GM21619 (cell line): ENCODE results near the gene STAT1.

ENCODE experiments used
- ATAC-seq: cut with Tn5 transposase; IDR thresholded peaks from one replicate; pipeline ENCODE4 v1.9.1; 2021; ENCODE audit not compliant: unreplicated experiment

STAT1 gene

DNA sequence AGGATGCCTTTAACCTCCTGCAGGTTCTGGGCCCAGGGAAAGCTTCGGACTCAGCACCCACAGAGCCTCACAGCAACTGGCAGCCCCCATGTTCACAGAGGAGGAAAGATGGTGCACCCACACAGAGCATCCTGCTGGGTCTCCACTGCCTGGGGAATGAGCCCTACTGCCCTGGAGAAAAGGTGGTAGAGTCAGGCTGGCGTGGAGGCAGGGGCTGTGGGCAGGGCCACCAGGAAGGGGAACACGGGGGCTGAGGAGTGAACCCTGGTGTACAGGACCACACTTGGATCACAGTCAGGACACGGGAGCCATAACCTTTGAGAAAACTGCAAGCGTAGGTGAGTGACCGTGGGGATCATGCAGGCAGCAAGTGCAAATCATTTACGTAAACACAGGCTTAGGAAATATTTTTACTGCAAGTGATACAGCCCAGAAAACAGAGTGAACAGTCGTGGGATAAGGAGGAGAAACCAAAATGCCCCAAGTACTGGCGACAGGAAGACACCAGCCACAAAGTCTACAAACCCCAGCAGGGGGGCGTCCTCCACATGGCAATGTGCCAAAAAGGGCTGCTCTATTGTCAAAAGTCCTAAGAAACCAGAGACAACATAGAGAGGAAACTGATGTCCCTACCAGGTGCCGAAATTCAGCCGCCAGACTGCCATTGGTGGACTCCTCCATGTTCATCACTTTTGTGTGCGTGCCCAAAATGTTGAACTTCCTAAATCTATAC lies 27.6 kb downstream of the STAT1 start:
- ATAC-seq, result no peak

GRCh38 chr2:190984595-190984994 lies 29.4 kb downstream of the STAT1 start:
- no peak for ATAC-seq

DNA sequence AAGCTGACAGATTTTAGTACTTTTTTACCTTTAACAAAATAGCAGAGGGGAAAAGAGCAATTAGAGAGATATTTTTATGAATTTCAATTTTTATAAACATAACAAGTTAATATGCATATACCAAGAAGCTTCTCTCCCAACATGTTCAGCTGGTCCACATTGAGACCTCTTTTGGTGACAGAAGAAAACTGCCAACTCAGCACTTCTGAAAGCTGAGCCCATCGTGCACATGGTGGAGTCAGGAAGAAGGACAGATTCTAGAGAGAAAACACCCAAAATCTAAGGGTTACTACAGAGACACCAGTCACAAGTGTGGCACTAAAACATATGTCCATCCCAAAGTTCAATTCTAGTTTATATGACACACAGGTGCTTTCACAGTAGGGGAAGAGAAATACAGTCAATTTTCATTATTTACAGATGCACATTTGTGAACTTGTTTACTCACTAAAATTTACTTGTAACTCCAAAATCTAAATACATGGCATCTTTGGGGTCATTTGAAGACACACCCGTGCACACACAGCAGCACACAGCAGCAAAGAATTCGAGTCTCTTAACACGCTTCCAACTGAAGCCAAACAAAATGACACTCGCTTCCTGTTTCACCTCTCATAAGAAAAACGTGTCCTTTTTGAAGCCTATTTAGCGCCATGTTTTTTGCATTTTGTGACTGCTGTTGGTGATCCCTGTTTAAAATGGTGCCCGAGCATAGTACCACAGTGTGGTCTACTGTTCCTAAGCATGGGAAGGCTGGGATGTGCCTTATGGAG lies 31.5 kb downstream of the STAT1 start:
- no peak for ATAC-seq

- ATAC-seq, result no peak
Observed at GRCh38 chr2:190981733-190982132, 32.2 kb downstream of the STAT1 start.

- ATAC-seq, result no peak
Observed at GRCh38 chr2:190981333-190981732, 32.6 kb downstream of the STAT1 start.

DNA sequence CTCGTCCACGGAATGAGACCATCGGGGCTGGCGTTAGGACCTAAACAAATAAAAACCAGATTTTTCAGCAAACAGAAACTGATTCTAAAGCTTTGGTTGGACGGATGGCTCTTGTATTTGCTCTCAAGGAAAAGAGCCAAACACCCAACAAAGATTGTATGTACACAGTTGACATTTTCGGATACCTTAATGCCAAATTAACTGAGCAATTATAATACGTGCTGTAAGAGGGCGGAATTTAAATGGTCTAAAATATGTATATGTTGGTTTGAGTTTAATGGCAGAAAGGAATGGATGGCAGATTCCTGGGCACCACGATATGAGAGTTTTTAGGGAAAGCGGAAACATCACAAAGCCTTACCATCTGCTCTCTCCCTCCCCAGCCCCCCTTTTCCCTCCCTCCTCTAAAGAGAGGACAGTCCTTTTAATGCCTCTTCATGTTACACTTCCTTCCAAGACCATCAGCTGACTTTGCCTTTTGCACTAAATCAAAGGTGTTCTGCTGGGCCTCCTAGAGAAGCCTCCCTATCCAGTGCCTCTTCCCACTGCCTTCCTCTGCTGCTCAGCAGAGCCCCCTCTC lies 33.3 kb downstream of the STAT1 start:
- no peak for ATAC-seq

DNA sequence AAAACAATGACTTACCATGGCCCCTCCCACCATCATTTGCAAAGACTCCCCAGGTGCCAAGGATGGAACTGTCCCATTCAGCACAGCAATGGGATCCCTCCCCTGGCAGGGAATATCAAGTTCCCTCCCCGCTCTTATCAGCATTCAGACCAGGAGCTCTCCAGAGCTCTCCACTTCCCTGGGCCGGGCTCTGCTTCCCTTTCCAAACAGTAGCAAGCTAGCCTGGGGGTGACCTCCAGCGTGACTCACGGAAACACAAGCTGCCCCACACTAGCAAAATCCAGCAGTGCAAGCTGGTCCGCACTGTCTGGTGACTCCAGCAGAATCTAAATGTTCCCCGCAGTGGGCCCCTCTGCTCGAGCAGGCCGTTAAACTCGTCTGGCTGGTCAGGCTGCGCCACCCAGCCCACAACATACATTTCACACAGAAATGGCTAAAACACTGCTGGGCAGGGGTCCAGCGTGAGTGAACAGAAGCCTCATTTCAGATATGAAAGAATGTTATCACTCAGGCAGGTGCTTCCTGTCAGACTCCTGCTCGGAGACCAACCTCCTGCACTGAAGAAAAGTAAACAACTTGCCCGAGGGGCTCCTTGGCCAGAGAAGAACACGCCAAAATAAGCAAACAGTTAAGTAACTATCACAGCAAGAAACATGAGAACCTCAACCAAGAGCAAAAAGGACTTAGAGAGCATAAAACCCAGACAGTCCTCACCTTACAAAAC lies 33.9 kb downstream of the STAT1 start:
- no peak for ATAC-seq

DNA sequence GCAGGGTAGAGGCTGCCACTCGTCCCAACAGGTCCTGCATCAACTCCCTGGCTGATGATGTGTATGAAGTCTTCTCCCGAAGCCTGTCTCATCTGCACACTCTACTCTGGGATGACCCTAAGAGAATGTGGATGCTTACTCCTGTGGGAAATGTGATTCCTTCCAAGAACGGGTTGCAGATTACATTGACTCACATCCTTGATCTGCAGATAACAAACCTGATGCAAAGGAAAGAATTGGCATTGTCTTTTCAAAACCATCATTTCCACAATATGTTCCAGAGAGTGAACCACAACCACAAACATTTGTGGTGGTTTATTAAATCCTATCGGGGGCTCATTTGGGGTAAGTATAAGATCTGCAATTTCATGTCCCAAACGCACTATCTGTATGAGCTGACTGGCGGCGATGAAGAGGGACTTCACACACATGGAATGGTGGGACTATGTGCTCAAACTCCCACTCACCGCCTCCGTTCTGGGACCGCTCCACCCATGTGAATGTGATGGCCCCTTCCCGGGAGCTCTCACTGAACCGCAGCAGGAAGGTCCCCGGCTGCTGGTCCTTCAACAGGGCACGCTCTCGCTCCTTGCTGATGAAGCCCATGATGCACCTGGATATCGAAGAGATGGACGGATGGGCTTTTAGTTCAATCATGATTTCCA lies 35.5 kb downstream of the STAT1 start:
- ATAC-seq, result no peak

- ATAC-seq, result no peak
Observed at GRCh38 chr2:190977505-190977904, 36.5 kb downstream of the STAT1 start.

DNA sequence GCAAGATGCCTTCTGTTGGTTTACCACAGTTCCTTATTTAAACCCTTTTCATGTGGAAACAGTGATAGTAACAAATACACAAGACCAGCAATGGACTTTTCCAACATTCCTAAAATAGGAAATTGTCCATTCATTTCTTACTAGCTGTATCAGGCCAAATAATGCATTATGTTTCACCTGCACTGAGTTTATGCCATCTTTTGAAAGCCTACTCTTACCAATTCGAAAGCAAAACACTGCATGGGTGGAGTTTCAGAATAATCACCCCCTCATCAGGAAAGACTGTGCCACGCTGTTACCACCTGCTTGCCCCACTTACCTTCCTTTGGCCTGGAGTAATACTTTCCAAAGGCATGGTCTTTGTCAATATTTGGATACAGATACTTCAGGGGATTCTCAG lies 37.5 kb downstream of the STAT1 start:
- ATAC-seq, result no peak

DNA sequence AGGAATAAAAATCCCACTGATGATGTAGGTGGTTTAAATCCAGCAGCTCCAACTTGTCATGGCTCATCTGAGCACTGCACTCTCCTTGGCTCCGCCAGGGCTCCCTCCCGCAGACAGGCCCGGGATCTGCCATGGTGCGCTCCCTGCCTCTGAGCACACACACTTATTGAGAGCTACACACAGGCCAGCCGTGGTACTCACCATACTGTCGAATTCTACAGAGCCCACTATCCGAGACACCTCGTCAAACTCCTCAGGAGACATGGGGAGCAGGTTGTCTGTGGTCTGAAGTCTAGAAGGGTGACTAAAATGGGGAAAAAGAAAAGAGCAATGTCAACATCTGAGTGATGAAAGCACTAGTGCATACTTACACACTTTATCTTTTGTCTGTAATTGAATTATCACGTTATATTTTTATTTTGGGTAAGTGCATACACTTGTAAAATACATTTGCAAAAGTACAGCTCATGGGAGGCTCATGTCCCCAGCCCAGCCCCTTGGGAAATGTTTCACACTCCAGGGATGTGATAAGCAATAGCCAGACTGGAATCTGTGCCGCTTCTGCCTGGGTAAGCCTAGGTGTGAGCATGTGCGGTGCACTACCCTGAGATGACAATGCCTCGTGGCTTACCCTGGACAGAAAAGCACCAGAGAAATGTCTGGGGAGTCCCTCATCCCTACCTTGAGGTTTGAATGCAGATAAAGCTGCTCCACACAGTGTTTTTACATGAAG lies 39.2 kb downstream of the STAT1 start:
- no peak for ATAC-seq

DNA sequence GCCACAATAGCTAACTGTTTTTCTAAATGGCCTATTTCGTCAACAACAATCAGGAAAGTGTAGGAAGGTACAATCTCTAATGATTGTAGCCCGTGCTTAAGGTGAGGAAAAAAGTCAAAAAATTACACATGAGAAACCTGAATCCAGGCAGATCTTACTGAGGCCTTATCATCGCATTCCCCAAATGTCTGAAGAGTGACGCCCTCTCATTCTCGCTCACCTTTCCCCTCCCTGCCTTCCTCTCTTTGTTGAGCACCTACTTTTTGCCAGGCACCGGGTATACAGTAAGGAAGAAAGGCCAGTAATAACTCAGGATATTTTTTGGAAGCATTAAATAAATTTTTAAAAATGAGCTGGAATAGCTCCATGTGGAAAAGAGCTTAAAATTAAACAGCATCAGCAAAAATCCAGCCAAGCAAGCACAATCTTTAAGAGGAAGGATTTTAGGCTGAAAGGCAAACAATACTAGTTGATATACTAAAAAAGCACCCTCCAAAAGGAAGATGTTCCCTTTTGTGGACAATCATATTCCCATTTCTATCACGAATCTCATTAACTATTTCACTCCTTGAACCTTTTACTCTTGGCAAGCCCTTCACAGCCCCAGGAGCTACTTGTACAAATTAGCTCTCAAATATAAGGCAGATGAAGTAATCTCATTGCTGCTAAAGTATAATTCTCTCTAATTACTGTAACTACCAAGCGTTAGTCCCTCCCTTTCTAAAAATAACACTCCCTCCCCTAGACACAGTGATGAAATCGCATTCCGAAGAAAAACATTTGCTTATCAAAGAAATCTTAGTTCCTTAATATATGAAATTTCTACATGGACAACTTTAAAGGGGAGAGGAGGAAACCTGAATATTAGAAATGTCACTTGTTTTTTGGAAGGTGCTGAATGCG lies 40.0 kb downstream of the STAT1 start:
- ATAC-seq, result no peak

- no peak for ATAC-seq
Observed at GRCh38 chr2:190973262-190973661, 40.7 kb downstream of the STAT1 start.

DNA sequence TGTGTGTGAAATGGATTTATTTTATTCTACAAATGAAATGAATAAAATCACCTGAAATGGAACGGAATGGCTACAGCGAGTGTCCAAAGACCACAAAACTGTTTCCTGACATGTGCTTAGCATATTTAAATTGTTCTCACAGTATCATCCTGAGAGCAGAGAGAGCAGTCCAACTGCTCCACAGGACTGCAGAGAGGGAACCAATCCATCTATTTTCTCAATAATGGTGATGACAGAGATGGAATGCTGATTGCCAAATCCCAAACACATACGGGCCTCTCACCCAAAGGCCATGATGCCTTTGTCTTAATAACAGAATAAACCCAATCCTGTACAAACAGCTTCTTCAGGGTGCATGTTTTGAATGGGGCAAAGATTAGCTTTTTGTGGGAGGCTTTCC lies 41.1 kb downstream of the STAT1 start:
- no peak for ATAC-seq

DNA sequence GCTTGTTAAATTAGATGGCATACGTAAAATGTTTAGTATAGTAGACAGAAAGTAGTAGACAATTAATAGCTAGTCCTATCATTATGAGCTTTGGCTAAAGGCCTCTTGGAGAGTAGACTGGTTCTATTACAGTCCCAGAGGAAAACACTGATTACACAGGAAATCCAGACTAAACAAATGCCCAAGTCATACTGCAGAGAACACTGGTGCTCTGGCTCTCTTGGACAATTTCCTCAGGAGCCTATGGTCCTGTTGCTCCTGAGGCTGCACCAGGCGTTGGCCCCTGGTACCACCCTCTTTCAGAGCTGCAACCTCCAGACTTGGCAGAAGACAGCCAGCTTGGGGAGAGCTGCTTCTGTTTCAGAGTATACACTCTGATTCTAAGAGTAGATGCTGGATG lies 41.8 kb downstream of the STAT1 start:
- ATAC-seq, result no peak

DNA sequence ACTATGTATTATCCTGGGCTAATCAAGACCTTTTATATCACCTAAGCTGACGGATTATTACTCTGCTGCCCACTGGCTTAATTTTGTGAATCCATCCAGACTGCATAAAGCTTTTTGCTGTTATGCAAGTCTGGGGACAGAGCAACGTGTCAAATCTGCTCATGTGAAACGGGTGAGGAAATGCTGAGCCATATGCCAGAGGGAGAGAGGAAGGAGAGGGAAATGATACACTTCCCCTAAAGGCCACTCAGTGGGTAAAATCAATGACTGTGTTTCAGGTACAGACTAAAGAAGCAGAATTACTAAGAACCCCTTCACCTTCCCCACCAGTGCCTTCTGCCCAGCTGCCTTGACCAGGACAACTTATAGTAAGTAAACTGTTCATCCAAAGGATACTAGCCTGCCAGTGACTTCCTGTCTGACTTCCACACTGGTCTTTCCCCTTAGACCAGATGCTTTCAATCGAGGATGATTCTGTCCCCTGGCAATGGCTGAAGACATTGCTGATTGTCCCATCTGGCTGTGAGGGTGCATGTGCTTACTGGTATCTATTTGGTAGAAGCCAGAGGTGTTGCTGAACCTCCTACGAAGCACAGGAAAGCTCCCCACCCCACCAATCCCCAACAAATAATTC lies 43.0 kb downstream of the STAT1 start:
- ATAC-seq, result no peak

GRCh38 chr2:190970160-190970559 lies 43.8 kb downstream of the STAT1 start:
- ATAC-seq, result no peak

- ATAC-seq, result no peak
Observed at GRCh38 chr2:190968522-190968921, 45.4 kb downstream of the STAT1 start.
